Kidney tubule cell (primary cell): ENCODE results near the gene UST.
A peak's percentile ranks its signal among the peaks of the same experiment; 100 is the strongest.

Source experiments
- DNase-seq: peaks from one replicate; pipeline ENCODE4 v3.0.0-alpha.2; 2018; ENCODE audit warnings: low spot score

Gene UST

GRCh38 chr6:149007846-149008245 is 261.0 kb downstream of the UST start:
- no peak for DNase-seq

GRCh38 chr6:149008741-149009140 is 261.9 kb downstream of the UST start:
- DNase-seq, result no peak

DNA sequence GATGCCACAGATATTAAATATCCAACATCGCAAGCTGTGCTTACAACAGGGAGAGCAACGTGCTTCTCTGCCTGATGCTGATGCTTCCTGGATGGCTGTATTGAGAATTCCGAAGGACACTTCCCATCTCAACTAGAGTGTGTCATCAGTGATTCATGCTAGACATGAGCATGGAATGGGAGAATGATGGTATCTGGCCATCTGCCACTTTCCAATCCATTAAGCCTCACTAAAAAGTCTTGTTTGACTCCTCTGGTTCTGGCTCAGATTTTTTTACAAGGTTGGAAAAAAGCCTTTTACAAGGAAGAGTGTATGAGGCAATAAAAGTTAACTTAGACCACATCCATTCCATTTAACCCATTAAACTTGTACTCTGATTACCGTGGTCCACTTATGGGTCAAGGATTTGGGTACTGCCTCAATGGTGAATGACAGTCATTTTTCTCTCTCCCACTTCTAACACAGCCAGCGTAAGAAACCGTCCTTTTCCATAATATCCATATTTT is 265.3 kb downstream of the UST start:
- DNase-seq, result peak; percentile 93

GRCh38 chr6:149013586-149014344 is 266.9 kb downstream of the UST start:
- DNase-seq, result no peak

DNA sequence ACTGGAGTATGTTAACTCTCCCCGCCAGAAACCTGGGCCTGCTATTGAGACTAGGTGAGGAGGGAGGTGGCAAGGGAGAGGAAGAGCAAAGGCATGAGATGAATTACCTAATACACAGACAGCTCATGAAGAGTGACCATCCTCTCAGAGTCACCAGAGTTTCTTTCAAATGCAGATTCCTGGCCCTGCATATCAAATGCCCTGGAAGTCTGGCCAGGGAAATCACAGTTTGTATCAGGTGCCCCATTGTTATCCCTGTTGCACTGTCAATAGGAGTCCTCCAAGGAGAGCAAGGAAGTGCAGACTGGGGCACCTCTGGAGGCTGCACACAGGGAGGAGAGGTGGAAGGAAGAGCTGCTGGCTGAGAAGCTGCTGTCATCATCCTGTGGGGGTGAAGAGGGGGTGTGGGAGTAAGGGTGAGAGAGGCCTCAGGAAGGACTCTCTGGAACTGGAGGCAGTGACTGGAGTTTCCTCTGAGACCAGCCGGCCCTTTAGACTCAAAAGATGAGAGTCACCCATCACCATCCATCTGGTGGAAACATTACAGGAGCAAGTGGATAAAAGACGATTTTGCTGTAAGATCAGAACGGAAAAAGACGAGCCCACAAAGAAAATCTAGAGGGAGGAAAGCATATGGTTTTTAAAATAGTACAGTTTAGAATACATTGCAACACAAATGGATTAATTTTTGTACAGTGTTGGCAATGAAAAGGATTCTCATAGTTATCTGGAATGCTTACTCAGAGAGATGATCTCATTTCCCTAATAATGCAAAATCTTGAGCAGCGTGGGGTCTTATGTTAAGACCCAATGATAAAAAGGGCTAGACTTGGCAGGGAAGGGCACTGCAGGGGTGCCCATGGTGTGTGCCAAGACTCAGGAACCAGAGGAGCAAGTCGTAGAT is 268.1 kb downstream of the UST start:
- DNase-seq, result peak; percentile 41

GRCh38 chr6:149015535-149016525 is 269.0 kb downstream of the UST start:
- DNase-seq, result no peak

GRCh38 chr6:149016716-149017115 is 269.9 kb downstream of the UST start:
- DNase-seq, result no peak

- DNase-seq, result no peak
These were observed 273.5 kb downstream of the UST start for GRCh38 chr6:149020319-149020718.

- no peak for DNase-seq
These were observed 277.5 kb downstream of the UST start for GRCh38 chr6:149024361-149024760.

GRCh38 chr6:149025061-149025460 is 278.2 kb downstream of the UST start:
- DNase-seq, result no peak

DNA sequence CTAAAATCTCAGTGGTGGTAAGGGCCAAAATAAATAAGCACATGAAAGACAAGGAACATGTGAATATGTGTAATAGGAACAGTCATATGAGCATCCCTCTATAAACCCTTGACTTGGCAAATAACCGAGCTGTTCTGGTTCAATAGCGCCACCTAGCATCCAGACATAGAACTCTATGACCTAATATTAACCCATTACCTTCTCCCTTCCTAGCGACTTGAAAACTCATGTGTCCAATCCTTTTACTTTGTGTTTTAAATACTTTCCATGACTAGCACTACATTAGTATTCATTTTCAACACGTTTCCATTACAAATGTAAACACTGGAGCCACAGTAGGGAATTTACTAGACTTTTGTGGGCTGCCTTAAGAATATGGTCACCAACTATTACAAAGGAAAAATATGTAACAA is 279.7 kb downstream of the UST start:
- peak; percentile 73 for DNase-seq

DNA sequence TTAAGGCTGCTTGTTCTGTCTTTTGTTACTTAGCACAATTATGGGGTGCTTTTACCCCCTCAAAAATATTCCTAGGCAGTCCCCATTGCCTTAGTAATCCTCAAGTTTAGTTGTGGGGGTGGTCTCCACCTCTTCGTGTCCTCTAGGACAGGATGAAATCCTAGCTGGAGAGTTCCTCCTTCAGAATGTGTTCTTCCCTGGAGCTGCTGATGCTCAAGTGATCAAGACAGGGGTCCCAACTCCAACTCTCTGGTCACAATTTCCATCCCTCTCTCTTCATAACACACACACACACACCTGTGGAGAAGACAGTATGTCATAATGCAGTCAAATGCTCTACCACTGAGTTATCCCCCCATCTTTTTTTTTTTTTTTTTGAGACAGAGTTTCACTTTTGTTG is 280.7 kb downstream of the UST start:
- no peak for DNase-seq

GRCh38 chr6:149028767-149029405 is 282.1 kb downstream of the UST start:
- DNase-seq, result peak; percentile 90

DNA sequence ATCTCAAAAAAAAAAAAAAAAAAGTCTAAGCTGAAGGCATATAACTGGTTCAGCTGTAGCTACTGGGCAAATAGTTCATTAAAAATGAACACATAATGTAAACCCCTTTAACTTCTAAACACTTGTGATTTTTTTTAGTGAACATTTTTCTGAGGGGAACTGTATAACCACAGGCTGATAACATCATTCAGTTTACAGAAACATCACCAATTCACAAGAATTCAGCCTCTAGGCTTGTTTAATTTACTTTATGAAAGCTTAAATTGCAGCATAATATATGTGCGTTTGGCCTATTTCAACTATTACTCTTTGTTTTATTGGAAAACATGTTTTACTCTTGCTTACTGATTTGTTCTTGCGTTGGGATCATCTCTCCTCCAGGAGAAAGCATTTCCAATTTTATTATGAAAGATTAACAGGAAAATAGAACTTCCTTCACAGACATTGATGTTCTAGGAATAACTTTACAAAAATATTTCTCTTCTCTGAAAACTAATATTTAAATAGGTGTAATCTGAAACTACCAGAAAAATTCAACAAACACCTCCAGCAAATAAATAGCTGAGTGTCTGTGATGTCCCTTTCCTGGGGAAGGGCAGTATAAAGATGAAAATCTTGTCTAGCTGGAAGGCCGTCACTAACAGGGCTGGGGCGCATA is 284.5 kb downstream of the UST start:
- DNase-seq, result no peak

- DNase-seq, result peak; percentile 74
These were observed 285.2 kb downstream of the UST start for GRCh38 chr6:149031859-149032598.

- peak; percentile 84 for DNase-seq
These were observed 286.0 kb downstream of the UST start for GRCh38 chr6:149032599-149033405.

GRCh38 chr6:149033454-149033853 is 286.6 kb downstream of the UST start:
- no peak for DNase-seq

GRCh38 chr6:149035766-149036165 is 288.9 kb downstream of the UST start:
- DNase-seq, result no peak

DNA sequence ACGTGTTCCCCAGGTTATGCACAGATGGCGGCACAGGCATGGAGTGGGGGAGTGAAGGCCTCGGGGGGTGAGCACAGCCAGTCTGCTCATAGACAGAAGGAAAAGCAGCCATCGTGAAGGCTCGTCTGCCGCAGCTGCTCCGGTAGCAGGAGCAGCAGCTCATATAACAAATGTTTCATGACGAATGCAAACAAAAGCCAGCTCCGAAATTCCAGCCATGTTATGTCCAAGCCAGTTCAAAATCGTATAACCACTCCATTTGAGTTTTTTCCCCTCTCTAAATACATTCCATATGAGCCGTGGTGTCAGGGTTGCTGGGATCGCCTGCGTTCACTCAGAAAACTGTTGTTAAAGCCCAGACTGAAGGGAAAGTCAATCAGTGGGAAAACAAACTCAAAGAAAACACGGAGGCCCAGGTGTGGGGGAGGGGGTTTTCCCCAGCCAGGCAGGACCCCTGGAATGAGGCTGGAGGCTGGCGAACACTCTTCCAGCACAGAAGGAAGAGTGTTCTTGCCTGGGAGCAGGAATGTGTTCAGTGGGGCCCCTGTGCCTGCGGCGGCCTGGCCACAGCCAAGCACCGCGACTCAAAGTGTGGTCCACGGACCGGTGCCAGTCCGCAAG is 290.3 kb downstream of the UST start:
- no peak for DNase-seq
